K562 (cell line): ENCODE data around the gene INHA. TPM values are rescaled to one million over a fixed set of nuclear protein-coding genes. Genes with fewer than 3 reads are reported as not detected.

ENCODE experiments used
- ARID1B ChIP-seq: fragments of 450-650 bp; IDR thresholded peaks from 2 replicates; pipeline ENCODE4 v1.6.1; 2016; ENCODE audit warnings: antibody characterized with exemption, mild to moderate bottlenecking, inconsistent platforms
- CXXC5 ChIP-seq: fragments of 250-450 bp; sonication (Bioruptor Pico); IDR thresholded peaks from 2 replicates; pipeline ENCODE4 v1.8.0; 2022; ENCODE audit warnings: inconsistent platforms, mild to moderate bottlenecking, moderate library complexity
- E4F1 ChIP-seq: fragments of 250-450 bp; sonication (Bioruptor Pico); IDR thresholded peaks from 2 replicates; pipeline ENCODE4 v1.5.0; 2021; ENCODE audit warnings: mild to moderate bottlenecking, borderline replicate concordance
- GATA2 ChIP-seq: sonication (generic); formaldehyde crosslinking; IDR thresholded peaks from 2 replicates; pipeline ENCODE4 v1.4.0; 2020; ENCODE audit warnings: mild to moderate bottlenecking, missing genetic modification reagents
- JUNB ChIP-seq: fragments of 450-650 bp; formaldehyde crosslinking; conservative IDR thresholded peaks from 2 replicates; pipeline ENCODE4 v1.4.0; 2020; ENCODE audit warnings: mild to moderate bottlenecking
- MED1 ChIP-seq: sonication (generic); formaldehyde crosslinking; IDR thresholded peaks from 2 replicates; pipeline ENCODE4 v1.8.1; 2023; ENCODE audit warnings: missing genetic modification reagents, borderline replicate concordance
- MEF2D ChIP-seq: conservative IDR thresholded peaks from 2 replicates; pipeline ENCODE4 v1.6.1; 2016; ENCODE audit warnings: low read depth, missing genetic modification characterization, missing compliant biosample characterization
- PBX2 ChIP-seq, 2 experiments: IDR thresholded peaks in 1 of 2; conservative IDR thresholded peaks in 1 of 2; 2 replicates each; pipeline ENCODE4 v1.6.1; 2016; ENCODE audit warnings: low read depth in 2 of 2, mild to moderate bottlenecking in 1 of 2, missing compliant biosample characterization in 1 of 2, missing genetic modification characterization in 1 of 2, moderate library complexity in 1 of 2
- PTTG1 ChIP-seq: fragments of 450-650 bp; IDR thresholded peaks from 2 replicates; pipeline ENCODE4 v1.6.1; 2016; ENCODE audit warnings: low read depth, mild to moderate bottlenecking, missing genetic modification characterization, missing compliant biosample characterization
- RAD51 ChIP-seq: fragments of 450-650 bp; IDR thresholded peaks from 2 replicates; pipeline ENCODE4 v1.7.1; 2016; ENCODE audit warnings: low read depth, mild to moderate bottlenecking, borderline replicate concordance
- RBM14 ChIP-seq: fragments of 200-400 bp; formaldehyde crosslinking; IDR thresholded peaks from 2 replicates; pipeline ENCODE4 v1.6.1; 2018; ENCODE audit warnings: low read depth, mild to moderate bottlenecking, low read length, moderate library complexity, borderline replicate concordance; ENCODE audit not compliant: insufficient read depth
- SPI1 ChIP-seq: IDR thresholded peaks from 2 replicates; pipeline ENCODE4 v1.6.1; 2011; ENCODE audit warnings: low read depth, low read length, control low read depth, borderline replicate concordance
- SREBF2 ChIP-seq: sonication (generic); formaldehyde crosslinking; IDR thresholded peaks from 2 replicates; pipeline ENCODE4 v1.4.0; 2020; ENCODE audit warnings: mild to moderate bottlenecking, missing genetic modification reagents
- SRSF1 ChIP-seq: fragments of 200-400 bp; formaldehyde crosslinking; IDR thresholded peaks from 2 replicates; pipeline ENCODE4 v1.6.1; 2017; ENCODE audit warnings: mild to moderate bottlenecking, low read depth, low read length, moderate library complexity
- ZFP91 ChIP-seq: sonication (generic); formaldehyde crosslinking; IDR thresholded peaks from 2 replicates; pipeline ENCODE4 v1.8.0; 2022; ENCODE audit warnings: mild to moderate bottlenecking, missing genetic modification reagents
- ZNF584 ChIP-seq: fragments of 200-800 bp; sonication (Bioruptor generic); IDR thresholded peaks from 2 replicates; pipeline ENCODE4 v1.6.1; 2016; ENCODE audit warnings: low read depth, mild to moderate bottlenecking, missing genetic modification characterization, missing compliant biosample characterization
- ZNF668 ChIP-seq: fragments of 250-450 bp; sonication (Bioruptor Pico); IDR thresholded peaks from 2 replicates; pipeline ENCODE4 v1.8.0; 2022; ENCODE audit warnings: mild to moderate bottlenecking, inconsistent platforms
- ZNF766 ChIP-seq: fragments of 200-800 bp; sonication (Bioruptor generic); conservative IDR thresholded peaks from 2 replicates; pipeline ENCODE4 v1.6.1; 2016; ENCODE audit warnings: missing genetic modification characterization, missing compliant biosample characterization
- polyA plus RNA-seq, 8 experiments: library from polyadenylated mRNA; depleted of rRNA in 4 of 8; stranded (reverse) in 5 of 8; unstranded in 3 of 8; fragments of >200 nt; fragmentation: Nextera tagmentation in 2 of 8; fragmentation: Illumina TruSeq in 1 of 8; extraction: Ambion mirVana in 2 of 8; extraction: Trizol in 1 of 8; gene quantifications; 2 replicates each; pipeline versions ENCODE4 v1.2.1 to v1.2.3, GENCODE V29; 2011 to 2014; ENCODE audit warnings: inconsistent platforms in 1 of 8, missing spikeins in 1 of 8
- total RNA-seq, 7 experiments: library from RNA; depleted of rRNA in 6 of 7; stranded (reverse); fragments of >200 nt in 6 of 7; fragmentation: Illumina TruSeq in 2 of 7; extraction: Trizol in 2 of 7; gene quantifications; 2 replicates each; pipeline versions ENCODE4 v1.2.1 to v1.2.3, GENCODE V29; 2011 to 2021; ENCODE audit warnings: low replicate concordance in 1 of 7

The INHA gene
- total and polyA plus RNA-seq, 9 of the 15 experiments (the other 6 are each of a cell fraction or from before 2014, with no cell fraction given) = 0.07 to 1.9 (median 0.40) TPM

- TF ChIP-seq ZFP91 (CRISPR knock-in tag) (no peak), PTTG1 (tag) (no peak), ARID1B (0 out of 2 replicates have a peak, but pooled peaks have one; percentile 8), JUNB (no peak), ZNF584 (no peak), SPI1 (peak; percentile 96), RBM14 (no peak), PBX2 (CRISPR knock-in tag; IDR thresholded peaks at IDR 0.05; ENCODE audit: low read depth) (no peak), PBX2 (tag; conservative IDR thresholded peaks at IDR 0.05; ENCODE audit: low read depth) (peak; percentile 66), CXXC5 (peak; percentile 53; the same call in 1 of the 2 replicates), SRSF1 (no peak), ZNF766 (CRISPR knock-in tag) (peak; percentile 50; the same call in 1 of the 2 replicates), ZNF668 (CRISPR knock-in tag) (no peak), SREBF2 (CRISPR knock-in tag) (no peak), RAD51 (no peak), MEF2D (tag) (no peak), E4F1 (CRISPR knock-in tag) (no peak), MED1 (CRISPR knock-in tag) (no peak), GATA2 (CRISPR knock-in tag) (no peak)
Observed at GRCh38 chr2:219597552-219598307, 25.6 kb downstream of the INHA start, which contains the start of gene STK11IP (continued).
